Esophagus (tissue), 2 donors: ENCODE measurements around the gene GSTT4. TPM values are rescaled to one million over a fixed set of nuclear protein-coding genes. Genes with fewer than 3 reads are reported as not detected.
"Not testable (repeated sequence)": the region's sequence is repeated elsewhere in the genome, so short reads cannot be mapped to it uniquely, and the experiment has no call there.

Experiments used
- H3K27ac ChIP-seq, 2 donors: one replicate each; pipeline ENCODE4 v1.5.1; 2013; ENCODE audit warnings: low read depth in 2 of 2, mild to moderate bottlenecking in 2 of 2, inconsistent platforms in 1 of 2, low read length in 1 of 2, moderate library complexity in 1 of 2
- H3K27me3 ChIP-seq, 2 donors: one replicate each; pipeline ENCODE4 v1.6.1; 2013; ENCODE audit warnings: low read length in 2 of 2, control low read depth in 1 of 2, mild to moderate bottlenecking in 1 of 2; ENCODE audit not compliant: insufficient read depth in 2 of 2, control insufficient read depth in 1 of 2
- H3K36me3 ChIP-seq, 2 donors: one replicate each; pipeline ENCODE4 v1.6.1; 2013; ENCODE audit warnings: low read length in 1 of 2; ENCODE audit not compliant: control insufficient read depth in 2 of 2, insufficient read depth in 2 of 2
- H3K4me1 ChIP-seq, 2 donors: one replicate each; pipeline ENCODE4 v1.6.1; 2013; ENCODE audit warnings: low read length in 1 of 2; ENCODE audit not compliant: control insufficient read depth in 2 of 2, insufficient read depth in 2 of 2
- H3K4me3 ChIP-seq, 2 donors: one replicate each; pipeline ENCODE4 v1.5.1; 2013; ENCODE audit warnings: low read length in 2 of 2, mild to moderate bottlenecking in 2 of 2, low read depth in 1 of 2, moderate library complexity in 1 of 2
- H3K9me3 ChIP-seq, 2 donors: one replicate each; pipeline ENCODE4 v1.6.1; 2013; ENCODE audit warnings: mild to moderate bottlenecking in 2 of 2, low read depth in 1 of 2, low read length in 1 of 2, moderate library complexity in 1 of 2; ENCODE audit not compliant: control insufficient read depth in 2 of 2, insufficient read depth in 1 of 2
- WGBS, 2 donors: extraction: QIAGEN DNeasy Blood & Tissue Kit; methylation state at CpG; one replicate each; pipeline ENCODE4 v1.1.7; 2013; 5-methylcytosine and 5-hydroxymethylcytosine counted together
- polyA plus RNA-seq, 2 donors: library from polyadenylated mRNA; stranded (reverse); fragments of 200-250 nt; gene quantifications; one replicate each; pipeline ENCODE4 v1.2.3, GENCODE V29; 2013
- donor health status: healthy with polysubstance abuse.
- donor health status: Bipolar disorder and iron deficiency.

Gene GSTT4
- polyA plus RNA-seq, 2 donors, result not detected

DNA sequence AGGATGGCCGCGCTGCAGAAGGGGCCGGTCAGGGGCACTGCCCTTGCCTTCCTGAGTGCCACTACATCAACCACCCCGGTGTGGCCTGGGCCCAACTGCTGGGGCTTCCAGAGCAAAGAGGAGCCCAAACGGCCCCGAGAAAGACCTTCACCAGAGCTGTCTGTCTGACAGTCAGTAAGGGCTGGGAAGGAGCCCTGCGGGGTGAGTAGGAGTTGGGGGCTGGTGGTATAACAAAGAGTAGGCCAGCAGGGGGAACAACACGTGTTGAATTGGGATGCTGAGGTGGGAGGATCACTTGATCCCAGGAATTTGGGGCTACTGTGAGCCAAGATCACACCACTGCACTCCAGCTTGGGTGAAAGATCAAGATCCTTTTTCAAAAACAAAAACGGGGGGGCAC lies 3.9 kb downstream of the GSTT4 start:
- no peak overlapping the region for H3K27ac ChIP-seq
- no peak overlapping the region for H3K4me3 ChIP-seq
- H3K27me3 ChIP-seq, result no peaks in the 10 kb centered on the region
- 84 to 86% methylated on average over 9 of the region's 9 CpGs for whole genome bisulfite sequencing, 2 donors
- H3K9me3 ChIP-seq, result no peaks in the 10 kb centered on the region
- H3K36me3 ChIP-seq, result no peaks in the 10 kb centered on the region
- H3K4me1 ChIP-seq, result no peaks in the 10 kb centered on the region

DNA sequence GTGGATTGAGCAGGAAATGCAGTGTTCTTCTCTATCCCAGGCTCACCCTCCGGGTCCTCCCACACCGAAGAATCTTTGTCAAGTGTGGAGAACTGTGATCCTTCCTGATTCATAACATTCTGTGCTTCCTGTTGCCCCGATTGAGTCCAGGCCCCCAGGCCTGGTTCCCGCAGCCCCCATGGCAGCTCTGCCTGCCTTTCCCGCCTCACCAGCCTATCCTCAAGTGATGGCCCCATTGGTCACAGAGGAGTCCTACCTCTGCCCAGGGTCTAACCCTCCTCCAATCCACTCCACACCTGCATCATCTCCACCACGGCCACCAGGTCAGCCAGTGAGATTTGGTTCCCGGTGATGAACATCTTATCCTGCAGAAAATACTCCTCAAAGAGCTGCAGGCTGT lies 5.5 kb downstream of the GSTT4 start:
- not testable (repeated sequence) for H3K36me3 ChIP-seq, H3K27ac ChIP-seq, H3K27me3 ChIP-seq, H3K9me3 ChIP-seq, H3K4me1 ChIP-seq, H3K4me3 ChIP-seq
- 84 to 85% methylated on average over 7 of the region's 7 CpGs for WGBS, 2 donors

DNA sequence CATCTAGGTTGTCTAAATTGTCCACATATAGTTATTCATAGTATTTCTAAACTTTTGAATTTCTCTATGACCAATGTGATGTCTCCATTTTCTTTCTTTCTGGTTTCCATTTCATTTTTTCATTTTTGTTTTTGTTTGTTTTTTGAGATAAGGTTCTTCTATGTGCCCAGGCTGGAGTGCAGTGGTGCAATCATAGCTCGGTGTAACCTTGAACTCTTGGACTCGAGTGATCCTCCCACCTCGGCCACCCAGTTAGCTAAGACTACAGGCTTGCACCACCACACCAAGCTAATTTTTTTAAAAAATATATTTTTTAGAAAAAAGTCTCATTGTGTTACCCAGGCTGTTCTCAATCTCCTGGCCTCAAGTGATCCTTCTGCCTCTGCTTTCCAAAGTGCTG lies 8.2 kb downstream of the GSTT4 start:
- Histone ChIP-seq H3K27me3 (no peaks in the 10 kb centered on the region), H3K4me3 (no peak overlapping the region), H3K4me1 (no peaks in the 10 kb centered on the region), H3K27ac (no peak overlapping the region), H3K36me3 (no peaks in the 10 kb centered on the region), H3K9me3 (no peaks in the 10 kb centered on the region)
- WGBS, 2 donors, result 75 to 91% methylated on average over 3 of the region's 3 CpGs

DNA sequence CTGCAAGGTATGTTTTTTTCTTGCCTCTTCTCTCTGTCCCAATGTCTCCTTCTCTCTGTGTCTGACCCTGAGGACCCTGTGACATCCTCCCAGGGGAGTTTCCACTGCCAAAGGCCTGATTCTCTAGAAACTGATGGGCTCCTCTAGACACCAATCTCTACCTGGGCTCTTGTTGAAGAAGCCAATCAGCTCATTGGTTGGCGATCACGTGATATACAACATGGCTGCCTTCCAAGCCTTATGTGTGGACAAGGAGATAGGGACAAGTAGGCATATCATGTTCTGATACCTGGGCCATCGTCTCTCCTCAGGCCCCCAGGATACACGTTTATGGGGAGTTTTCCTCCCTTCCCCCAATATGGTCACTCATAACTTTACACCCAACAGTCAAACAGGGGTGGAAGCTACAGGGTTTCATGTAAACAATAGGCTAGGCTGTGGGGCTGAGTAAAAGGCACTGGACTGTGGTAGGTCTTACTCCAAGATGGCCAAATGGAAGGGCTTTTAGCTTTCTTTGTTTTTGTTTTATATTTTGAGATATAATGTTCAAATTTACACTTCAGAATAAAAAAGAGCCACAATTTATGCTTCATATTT lies 11.6 kb downstream of the GSTT4 start:
- not testable (repeated sequence) for H3K9me3 ChIP-seq, H3K4me3 ChIP-seq, H3K36me3 ChIP-seq, H3K27me3 ChIP-seq, H3K27ac ChIP-seq, H3K4me1 ChIP-seq
- WGBS, 2 donors, result 66 to 72% methylated on average over 4 of the region's 4 CpGs

DNA sequence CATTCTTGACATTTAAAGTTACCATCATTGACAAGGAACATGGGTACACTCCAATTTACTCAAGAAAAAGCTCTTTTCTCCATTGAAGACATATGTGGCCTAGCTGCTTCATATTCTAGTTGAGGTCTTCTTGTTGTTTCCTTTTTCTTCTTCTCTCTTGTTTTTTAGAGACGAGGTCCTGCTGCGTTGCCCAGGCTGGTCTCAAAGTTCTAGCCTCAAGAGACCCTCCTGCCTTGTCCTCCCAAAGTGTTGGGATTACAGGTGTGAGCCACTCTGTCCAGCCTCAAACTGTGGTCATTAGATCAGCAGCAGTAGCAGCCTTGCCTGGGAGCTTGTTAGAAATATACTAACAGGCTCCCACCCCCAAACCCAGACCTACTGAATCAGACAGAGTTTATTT lies 12.2 kb downstream of the GSTT4 start:
- not testable (repeated sequence) for H3K27ac ChIP-seq, H3K36me3 ChIP-seq, H3K4me3 ChIP-seq, H3K27me3 ChIP-seq, H3K4me1 ChIP-seq, H3K9me3 ChIP-seq
- WGBS, 2 donors, result 78 to 80% methylated on average over 2 of the region's 2 CpGs

DNA sequence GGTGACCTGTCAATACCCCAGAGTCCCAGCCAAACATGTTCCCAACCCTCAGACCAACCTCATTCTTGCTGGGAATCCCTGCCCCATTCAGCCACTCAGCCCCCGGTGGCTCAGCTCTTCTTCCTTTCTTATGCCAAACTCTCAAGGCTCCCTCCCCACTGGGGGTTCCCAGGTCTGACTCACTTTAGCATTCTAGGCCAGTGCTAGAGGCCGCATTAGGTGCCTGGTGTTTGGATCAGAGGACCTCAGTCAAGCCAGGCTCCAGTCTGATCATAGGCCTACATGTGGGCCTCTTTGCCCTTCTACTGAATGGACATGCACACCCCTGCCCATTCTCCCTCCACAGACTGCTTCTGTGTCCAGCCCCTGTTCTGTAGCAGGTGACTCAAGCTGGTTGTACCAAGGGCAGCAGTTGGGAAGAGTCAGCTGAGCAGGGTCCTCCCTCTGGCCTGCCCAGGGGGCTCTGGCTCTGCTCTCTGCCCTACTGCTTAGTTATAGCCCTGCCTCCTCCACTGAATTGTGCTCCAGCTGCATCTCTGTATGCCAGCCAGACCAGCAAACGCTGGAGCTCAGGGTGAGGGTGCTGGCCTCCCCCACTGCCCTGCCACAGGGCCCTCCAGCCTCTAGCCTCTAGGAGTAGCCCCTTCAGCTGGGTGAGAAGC lies 15.5 kb downstream of the GSTT4 start:
- H3K36me3 ChIP-seq, H3K27me3 ChIP-seq, H3K4me3 ChIP-seq, H3K9me3 ChIP-seq, H3K27ac ChIP-seq, H3K4me1 ChIP-seq: not testable (repeated sequence)
- WGBS, 2 donors, result 63 to 84% methylated on average over 2 of the region's 3 CpGs

DNA sequence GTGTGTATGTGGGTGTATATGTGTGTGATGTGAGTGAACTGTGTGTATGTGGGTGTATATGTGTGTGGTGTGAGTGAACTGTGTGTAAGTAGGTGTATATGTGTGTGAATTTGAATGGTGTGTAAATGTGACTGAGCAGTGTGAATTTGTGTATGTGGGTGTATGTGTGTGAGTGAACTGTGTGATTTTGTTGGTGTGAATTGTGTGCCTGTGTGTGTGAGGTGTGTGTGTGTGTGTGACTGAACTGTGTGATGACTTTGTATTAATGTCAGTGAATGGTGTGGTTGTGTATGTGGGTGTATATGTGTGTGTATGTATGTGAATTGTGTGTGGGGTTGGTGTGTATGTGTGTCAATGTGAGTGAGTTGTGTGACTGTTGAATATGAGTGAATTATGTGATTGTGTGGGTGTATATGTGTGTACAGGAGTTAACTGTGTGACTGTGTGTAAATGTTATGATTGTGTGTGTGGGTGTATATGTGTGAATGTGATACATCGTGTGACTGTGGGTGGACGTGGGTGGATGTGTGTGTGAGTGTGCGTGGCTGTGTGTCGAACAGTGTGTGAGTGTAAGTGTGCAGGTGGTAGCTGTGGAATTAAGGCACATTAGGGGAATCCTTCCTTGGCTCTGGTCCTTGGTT lies 18.6 kb downstream of the GSTT4 start:
- 73% methylated on average over 4 of the region's 4 CpGs; no CpG with 5 or more reads in 1 of the 2 donors for WGBS, 2 donors
- H3K4me3 ChIP-seq, H3K36me3 ChIP-seq, H3K27me3 ChIP-seq, H3K4me1 ChIP-seq, H3K9me3 ChIP-seq, H3K27ac ChIP-seq: not testable (repeated sequence)

DNA sequence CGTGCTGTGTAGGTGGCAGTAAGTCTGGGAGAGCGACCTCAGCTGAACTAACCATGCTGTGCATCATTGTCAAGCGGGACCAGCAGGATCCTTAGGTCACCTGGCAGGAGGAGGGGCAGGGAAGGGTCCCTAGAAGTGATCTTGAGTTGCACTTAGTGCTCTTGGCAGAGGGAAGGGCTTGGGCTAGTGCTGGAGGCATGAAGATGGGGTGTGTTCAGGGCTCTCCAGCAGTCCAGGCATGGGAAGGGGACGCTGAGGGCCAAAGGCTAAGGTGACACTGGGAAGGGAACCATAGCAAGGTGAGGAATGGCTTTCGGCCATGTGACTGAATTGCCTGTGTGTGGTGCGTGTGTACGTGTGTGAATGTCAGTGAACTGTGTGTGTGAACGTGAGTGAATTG lies 19.2 kb downstream of the GSTT4 start:
- not testable (repeated sequence) for H3K4me1 ChIP-seq, H3K36me3 ChIP-seq, H3K9me3 ChIP-seq, H3K27ac ChIP-seq, H3K4me3 ChIP-seq, H3K27me3 ChIP-seq
- 78 to 98% methylated on average over 6 to 8 of the region's 8 CpGs for WGBS, 2 donors

DNA sequence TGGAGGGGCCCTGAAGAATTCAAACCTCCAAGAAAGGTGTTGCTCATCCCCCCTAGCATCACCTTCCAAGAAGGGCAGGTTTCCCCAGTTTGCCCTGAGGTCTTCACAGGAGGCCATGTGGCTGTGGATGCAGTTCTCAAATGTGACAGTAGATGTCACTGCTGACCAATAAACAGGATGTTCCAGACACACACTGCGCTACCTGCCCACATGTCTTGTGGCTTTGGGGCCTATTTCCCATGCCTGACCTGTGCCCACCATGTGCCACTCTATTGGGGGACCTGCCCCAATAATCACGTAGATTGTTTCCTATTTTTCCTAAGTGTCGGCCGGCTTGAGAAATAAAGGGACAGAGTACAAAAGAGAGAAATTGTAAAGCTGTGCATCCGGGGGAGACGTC lies 20.8 kb downstream of the GSTT4 start:
- no peaks in the 10 kb centered on the region for H3K9me3 ChIP-seq
- no peak overlapping the region for H3K4me3 ChIP-seq
- no peaks in the 10 kb centered on the region for H3K36me3 ChIP-seq
- no peaks in the 10 kb centered on the region for H3K4me1 ChIP-seq
- no peak overlapping the region for H3K27ac ChIP-seq
- 48 to 49% methylated on average over 6 of the region's 6 CpGs for WGBS, 2 donors
- H3K27me3 ChIP-seq, result no peaks in the 10 kb centered on the region

DNA sequence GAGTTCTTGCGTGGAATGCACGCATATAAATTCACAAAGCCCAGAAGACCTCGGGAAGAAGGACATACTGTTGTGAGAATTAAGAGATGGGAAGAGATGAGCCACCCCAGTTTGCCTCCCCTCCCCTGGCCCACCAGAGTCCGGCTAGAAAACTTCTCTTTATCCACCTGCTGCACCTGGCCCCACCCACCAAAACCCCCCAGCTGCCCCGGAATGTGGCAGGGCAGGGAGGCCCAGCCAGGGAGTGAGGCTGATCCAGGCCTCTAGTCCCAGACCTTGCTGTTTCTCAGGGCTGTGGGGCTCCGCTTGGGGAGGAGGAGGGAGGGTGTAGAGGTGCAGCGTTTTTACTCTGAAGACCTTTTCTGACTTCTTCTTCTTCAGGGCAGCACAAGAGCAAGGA lies 24.7 kb downstream of the GSTT4 start:
- not testable (repeated sequence) for H3K36me3 ChIP-seq, H3K4me1 ChIP-seq, H3K9me3 ChIP-seq, H3K27me3 ChIP-seq, H3K4me3 ChIP-seq, H3K27ac ChIP-seq
- WGBS, 2 donors, result 14 to 18% methylated on average over 4 of the region's 7 CpGs
